NOMO-1 treated with dmso at 0.1 percent for 144 hours (cell line): Measurements from ENCODE around the gene JDP2.
"Not testable (repeated sequence)": the region's sequence is repeated elsewhere in the genome, so short reads cannot be mapped to it uniquely, and the experiment has no call there.

Experiments used
- DNase-seq: peaks from one replicate; lab custom pipeline; 2025; ENCODE audit not compliant: unreplicated experiment; lab: John Stamatoyannopoulos, UW

The JDP2 gene, protein sequence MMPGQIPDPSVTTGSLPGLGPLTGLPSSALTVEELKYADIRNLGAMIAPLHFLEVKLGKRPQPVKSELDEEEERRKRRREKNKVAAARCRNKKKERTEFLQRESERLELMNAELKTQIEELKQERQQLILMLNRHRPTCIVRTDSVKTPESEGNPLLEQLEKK

DNA sequence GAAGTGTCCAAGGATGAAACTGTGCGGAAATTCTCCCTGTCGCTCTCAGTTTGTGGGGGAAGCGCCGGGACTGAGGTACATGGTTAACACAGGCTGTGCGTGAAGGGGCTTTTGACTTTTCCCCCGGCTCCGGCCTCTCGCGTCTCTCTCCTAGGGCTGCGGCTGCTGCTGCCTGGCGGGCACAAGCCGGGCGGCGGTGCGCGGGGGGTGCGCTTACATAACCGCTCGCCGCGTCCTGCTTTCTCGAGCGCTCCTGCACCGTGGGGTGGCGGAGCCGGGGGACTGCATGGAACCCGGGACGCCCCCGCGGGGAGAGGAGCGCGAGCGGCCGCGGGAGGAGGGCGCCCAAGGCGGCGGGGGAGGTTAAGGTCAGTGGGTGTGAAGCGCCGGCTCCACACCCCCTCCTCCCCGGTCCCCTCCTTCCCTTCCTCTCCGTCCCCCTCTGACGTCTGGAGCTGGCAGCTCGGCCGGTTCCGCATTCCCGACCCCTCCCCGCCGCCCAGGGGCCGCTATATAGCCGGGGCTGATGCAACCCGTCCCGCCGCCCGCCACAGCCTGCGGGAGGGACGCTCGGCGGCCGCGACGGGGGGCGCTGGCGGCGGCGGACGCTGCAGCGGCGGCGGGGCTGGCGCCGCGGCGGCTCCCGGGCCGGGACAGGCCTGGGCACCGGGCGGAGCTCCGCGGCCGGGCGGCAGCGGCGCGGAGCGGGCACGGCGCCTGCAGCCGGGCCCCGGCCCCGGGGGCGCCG, at the start of gene JDP2:
TSS of gene JDP2 (plus strand) at position 541 of the 748 bp plus-strand sequence. CDS start 9,899 bp downstream, outside the sequence.
- DNase-seq = peak; percentile 67

DNA sequence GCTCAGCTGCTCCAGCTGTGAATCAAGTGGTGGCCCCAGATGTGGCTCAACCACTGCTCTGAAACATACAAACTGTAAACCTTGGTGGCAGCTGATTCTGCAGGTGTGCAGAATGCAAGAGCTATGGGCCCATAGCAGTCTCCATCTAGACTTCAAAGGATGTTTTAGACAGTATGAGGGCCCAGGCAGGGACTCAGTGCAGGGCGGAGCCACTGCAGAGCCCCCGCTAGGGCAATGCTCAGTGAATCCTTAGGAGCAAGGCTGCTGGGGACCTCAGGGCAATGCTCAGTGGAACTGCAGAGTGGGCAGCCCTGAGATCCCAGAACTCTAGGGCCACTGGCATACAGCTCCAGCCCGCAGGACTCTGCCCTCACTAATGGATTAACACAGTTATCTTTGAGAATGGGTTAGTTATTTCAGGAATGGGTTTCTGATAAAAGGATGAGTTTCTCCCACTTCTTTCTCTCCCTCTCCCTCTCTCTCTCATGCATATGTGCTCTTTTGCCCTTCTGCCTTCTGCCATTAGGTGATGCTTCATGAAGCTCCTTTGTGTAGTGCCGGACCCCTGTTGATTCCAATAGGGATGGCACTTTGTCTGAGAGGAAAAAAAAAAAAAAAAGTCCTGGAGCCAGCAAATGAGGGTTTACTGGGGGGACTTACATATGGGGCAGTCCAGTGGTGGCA, 48.4 kb upstream of the JDP2 start:
- DNase-seq = no peak

DNA sequence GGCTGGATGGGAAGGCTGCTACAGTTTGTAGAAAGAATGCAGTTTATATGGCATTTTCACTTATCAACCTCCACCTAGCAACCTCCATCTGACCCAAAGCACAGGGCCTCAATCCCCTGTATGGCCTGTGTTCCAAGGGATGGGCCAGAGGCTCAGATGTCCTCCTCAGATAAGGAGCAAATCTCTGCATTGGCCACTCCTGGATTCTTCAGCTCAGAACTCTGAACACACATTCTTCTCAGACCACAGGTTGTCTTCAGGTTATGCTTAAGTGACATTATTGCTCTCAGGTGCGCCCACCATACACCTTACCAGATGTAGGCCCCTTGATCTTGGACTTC, 47.9 kb upstream of the JDP2 start:
- no peak for DNase-seq

DNA sequence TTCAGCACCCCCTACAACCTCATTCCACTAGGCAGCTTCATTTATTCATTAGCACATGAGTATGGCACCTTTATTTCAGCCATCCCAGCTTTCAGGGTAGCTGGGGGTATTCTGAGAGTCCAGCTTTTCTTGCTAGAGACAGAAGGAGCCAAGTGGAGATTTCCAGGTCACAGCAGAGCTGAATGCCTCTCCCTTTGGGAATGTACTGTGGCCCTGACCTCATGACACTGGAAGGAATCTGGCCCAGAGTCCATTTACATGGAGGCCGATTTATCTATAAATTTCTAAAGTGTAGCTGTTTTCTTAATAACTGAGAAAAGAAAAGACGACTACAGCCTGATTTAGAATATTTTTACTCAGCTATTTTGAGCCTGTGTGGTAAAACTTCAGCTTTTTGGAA, 47.2 kb upstream of the JDP2 start:
- DNase-seq = no peak

DNA sequence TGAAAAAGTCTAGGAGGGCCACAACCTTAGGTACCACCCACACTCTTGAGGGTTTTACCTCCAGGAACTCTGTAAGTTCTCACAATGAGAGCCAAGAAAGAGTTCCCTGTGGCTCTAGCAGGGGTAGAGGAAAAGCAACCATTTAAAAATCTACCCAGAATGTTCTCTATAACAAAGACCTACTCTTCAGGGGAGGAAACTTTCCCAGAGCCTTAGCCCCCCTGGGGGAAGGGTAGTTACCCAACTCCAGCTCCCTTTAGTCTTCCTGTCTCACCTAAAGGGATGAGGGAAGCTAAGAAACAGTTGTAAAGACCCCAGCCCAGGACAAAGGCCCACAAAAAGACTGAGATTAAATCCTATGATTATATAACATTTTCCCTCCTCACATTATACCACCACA, 46.2 kb upstream of the JDP2 start:
- no peak for DNase-seq

DNA sequence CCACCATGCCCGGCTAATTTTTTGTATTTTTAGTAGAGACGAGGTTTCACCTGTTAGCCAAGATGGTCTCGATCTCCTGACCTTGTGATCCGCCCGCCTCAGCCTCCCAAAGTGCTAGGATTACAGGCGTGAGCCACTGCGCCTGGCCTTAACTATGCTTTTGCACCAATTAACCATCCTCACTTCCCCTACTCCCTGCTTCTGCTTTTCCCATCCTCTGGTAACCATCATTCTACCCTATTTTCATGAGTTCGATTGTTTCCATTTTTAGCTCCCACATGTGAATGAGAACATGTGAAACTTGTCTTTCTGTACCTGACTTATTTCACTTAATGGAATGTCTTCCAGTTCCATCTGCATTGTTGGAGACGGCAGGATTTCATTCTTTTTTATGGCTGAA, 44.6 kb upstream of the JDP2 start:
- DNase-seq = not testable (repeated sequence)

DNA sequence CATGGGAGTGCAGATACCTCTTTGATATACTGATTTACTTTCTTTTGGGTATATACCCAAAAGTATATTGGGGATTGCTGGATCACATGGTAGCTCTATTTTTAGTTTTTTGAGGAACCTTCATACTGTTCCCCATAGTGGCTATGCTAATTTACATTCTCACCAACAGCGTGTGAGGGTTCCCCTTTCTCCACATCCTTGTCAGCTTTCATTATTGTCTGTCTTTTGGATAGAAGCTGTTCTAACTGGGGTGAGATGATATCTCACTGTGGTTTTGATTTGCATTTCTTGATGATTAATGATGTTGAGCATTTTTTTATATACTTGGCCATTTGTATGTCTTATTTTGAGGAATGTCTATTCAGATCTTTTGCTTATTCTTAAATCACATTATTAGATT, 44.1 kb upstream of the JDP2 start:
- no peak for DNase-seq

DNA sequence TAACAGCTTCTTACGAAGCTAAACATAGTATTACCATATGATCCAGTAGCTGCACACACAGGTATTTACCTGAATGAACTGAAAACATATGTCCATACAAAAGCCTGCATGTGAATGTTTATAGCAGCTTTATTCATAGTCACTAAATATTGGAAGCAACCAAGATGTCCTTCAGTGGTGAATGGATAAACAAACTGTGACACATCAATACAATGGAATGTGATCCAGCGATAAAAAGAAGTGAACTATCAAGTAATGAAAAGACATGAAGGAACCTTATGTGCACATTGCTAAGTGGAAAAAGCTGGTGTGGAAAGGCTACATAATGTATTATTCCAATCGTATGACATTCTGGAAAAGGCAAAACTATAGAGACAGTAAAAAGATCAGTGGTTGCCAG, 38.1 kb upstream of the JDP2 start:
- no peak for DNase-seq

DNA sequence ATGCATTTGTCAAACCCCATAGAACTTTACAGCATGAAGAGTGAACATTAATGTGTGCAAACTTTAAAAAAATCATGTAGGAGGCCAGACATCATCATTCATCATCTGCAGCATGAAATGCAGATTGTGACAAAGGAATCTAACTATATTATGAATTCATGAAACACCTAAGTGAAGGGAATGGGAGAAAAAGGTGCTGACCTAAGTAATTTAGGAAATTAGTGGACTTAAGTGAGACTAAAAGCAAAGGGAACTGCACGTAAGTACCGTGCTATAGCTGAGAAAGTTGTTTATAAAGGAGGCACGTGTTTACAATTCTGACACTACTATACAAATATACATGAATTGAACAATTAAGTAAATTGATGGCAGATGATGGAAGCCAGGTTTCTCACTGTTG, 37.6 kb upstream of the JDP2 start:
- no peak for DNase-seq

DNA sequence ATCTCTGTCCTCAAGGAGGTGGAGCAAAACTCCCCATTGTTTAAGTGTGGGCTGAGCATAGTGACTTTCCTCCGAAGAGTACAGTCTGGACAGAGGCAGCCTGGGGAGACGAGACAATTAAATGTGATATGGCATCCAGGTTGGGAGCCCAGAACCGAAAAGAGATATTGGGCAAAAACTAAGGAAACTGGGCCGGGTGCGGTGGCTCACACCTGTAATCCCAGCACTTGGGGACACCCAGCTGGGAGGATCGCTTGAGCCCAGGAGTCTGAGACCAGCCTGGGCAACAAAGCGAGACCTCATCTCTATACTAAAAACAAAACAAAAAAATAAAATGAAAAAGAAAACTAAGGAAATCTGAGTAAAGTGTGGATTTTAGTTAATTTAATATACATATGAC, 35.9 kb upstream of the JDP2 start:
- no peak for DNase-seq

DNA sequence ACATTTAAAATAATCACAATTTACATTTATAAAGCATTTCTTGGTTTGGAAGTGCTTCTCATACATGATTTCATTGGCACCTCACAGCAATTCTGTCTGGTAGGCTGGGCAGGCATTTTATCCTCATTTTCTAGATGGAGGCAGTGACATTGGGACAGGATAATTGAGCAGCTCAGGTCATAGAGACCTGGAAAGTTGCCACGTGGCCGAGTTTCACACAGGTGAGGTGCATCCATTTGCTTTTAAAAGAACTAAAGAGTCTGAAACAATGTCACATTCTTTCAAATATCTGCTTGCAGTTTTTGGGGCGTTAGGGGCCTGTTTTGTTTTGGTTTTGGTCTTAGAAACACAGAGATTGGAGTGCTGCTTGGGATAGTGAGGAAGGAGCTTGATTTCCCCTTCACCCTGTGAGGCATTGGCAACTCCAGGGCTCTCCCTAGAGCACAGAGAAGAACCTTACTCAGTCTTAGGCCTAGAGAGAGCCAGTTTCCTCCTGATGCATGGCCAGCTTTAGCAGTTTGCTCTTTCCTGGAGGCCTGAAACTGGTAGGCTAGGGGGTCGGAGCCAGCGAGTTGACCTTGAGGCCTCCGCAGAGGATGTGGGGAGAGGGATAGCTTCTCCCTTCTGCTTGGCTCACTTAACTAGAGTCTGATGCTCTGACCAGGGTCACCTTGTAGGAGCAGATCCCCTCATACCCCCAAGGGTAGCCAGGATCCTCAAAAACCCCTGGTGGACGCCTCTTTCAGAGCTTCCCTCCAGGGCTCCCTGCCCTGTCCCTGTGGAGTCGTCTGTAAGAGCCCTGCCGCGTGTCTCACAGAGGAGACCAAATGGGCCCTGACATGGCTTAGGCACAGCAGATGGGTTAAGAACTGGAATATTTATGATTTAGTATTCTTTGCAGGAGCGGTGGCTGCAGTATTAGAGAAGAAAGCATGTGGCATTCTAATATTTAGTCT, 34.9 kb upstream of the JDP2 start:
- DNase-seq = no peak

DNA sequence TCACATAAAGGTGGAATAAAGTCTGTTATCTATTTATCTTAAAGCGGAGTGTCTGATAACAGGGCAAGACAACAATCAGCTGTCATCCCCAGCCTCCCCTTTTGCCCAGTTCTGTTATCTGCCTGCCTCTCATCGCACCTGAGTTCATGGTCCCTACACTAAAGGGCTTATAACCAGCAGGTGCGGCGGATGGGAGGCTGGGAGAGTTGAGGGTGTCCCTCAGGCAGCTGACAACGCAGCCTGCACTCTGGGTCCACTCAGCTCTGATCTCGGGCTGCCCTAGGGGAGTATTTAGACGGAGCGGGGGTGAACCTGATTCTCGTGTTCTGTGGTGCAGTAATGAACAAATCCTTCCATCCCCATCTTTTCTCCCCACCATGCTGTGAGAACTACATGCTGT, 34.0 kb upstream of the JDP2 start:
- DNase-seq = no peak

DNA sequence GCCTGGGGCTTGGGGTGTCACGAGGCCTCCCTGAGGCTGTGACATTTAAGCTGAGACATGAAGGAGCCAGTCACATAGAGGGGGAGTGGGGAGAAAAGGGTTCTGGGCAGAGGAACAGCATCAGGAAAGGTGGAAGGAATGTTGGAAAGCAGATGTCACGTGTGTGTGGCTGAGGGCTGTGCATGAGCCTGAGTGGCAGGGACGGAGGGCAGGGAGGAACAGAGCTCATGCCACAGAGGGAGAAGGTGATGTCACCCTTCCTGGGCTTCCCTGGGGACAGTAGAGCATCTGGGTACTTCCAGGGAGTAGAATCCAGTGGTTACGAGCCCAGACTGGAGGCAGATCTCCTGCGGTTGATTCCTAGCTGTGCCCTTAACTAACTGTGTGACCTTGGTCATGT, 32.0 kb upstream of the JDP2 start:
- DNase-seq = no peak

DNA sequence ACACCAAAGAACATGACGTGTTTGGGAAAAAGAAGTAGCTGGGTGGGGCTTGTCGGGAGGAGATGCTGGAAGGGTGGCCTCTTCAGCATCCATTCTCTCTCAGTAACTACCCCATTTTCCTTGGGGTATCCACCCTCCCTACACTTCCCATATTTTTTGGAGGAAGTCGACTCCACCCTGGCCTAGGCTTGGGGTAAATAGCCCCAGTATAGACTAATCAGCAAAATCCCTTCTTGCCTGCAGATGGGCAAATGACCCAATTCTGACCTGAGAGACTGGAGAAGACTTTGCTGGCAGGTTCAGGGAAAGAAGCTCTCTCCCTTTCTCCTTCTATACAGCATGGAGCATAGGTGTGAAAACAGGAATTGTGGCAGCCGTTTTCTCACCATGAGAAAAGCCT, 28.5 kb upstream of the JDP2 start:
- no peak for DNase-seq

DNA sequence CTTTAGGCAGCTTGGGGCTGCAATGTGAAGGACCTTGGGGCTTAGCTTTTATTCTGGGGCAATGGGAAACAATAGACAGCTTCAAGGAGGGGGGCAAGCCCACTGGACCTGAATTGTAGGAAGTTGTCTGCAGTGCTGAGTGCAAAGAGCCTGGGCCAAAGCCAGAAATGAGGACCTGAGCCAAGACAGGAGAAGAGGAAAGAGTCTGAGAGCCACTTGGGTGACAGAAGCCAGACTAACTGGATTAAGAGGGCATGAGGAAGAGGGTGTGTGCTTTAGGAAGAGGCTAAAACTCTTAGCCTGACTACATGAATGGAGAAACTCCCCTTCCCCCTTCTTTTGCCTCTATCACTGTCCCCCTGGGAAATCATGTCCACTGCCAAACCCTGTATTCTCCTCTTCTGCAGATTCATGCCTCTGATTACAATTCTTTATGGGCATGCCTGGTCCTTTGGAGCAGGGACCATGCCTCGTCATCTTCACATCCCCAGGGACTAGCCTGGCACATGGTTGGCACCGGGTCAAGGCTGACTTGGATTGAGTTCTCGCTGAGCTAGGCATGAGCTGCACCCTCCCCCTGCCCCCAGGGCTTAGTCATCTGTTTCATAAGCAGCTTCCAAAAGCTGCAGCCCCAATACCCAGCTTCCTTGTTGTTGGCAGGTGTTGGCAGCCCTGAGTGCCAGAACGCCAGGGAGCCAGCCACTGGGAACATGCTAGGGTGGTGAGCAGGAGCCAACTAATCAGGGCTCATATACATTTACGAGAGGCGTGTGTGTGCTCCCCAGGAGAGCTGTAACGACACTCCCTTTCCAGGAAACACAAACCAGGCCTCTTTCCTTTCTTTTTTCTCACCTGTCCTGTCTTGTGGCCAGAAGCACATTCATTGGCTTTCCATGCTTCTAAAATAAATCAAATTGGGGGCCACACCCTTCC, 27.7 kb upstream of the JDP2 start:
- DNase-seq = peak; percentile 10

DNA sequence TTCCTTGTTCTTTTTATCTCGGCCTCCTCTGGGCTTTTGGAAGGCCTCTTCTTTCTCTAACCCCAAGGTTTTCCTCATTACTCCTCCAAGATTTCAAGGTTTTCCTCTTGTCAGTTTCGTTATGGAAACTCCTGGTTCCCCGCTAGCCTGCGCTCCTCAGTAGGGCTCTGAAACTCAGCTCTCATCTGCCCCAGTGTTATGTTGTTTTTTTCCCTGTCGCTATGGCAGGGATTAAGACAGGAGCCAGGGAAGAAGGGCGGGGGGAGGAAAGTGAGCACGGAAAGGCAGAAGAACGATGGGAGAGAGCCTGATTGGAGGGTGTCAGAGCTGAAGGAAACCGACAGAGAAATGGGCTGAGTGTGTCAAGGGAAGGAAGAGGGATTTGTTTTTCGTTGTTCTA, 26.5 kb upstream of the JDP2 start:
- no peak for DNase-seq

DNA sequence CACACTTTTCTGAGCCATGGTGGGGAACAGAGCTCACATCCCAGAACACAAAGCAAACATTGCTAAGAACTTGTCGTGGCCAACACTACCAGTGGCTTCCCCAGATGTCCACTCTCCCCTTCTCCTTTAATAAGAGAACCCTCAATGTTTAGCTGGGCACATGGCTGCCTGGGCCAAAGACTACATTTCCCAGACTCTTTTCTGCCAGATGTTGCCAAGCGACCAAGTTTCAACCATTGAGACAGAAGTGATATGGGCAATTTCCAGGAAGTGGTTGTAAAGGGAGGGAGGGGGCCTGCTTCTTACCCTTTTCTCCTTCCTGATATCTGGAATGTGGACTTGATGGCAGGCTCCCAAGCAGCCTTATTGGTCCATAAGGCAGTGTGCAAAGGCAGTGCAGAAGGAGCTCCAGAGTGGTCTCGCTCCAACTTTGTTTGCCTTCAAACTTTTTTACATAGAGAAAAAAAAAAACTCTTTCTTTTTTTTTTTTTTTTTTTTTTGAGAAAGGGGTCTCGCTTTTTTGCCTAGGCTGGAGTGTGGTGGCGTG, 24.9 kb upstream of the JDP2 start:
- DNase-seq = no peak

DNA sequence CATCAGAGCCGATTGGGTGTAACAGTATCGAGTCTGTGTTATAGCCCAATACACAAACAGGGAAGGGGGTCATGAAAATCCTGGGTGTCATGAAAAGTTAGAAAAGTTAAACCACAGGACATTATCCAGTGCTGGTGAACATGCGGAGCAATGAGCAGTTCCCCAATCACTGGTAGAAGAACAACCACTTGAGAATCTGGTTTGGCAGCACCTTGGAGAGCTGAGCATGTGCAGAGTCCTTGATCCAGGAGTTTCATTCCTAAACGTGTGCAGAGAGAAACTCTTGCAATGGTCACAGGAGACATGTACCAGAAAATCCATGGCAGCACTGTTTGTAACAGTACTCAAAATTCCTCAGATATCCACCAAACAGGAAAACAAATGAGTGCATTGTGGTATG, 23.0 kb upstream of the JDP2 start:
- no peak for DNase-seq

DNA sequence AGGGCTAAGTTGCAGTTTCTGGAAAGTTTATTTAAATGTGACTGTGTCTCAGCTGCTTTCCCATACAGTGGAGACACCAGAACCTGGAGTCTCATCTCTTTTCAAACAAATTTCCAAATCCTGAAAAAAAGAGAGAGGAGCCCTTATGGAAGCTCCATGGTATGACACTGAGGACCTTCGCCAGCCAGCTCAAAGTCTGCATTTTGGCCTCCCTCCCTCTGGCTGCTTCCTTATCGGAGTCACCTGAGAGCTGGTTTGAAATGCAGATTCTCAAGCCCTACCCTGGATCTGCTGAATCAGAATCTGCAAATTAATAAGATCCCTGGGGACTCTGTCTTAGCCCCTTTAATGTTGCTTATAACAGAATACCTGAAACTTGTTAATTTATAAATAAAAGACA, 21.7 kb upstream of the JDP2 start:
- no peak for DNase-seq

DNA sequence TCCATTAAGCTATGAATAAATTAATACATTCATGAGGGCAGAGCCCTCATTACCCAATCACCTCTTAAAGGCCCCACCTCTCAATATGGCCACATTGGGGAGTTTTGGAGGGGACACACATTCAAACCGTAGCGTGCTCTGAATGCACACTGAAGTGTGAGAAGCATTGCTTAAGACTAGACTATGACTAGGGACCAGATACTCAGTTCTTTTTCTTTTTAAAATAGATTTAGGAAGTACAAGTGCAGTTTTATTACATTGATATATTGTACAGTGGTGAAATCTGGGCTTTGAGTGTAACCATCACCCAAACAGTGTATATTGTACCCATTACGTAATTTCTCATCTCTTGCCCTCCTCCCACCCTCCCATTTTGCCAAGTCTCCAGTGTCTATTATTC, 21.0 kb upstream of the JDP2 start:
- DNase-seq = peak; percentile 78
